D721Med (cell line): ENCODE results near the gene TMEM132E.
A peak's percentile ranks its signal among the peaks of the same experiment; 100 is the strongest.

Experiments used
- DNase-seq: peaks from one replicate; pipeline ENCODE4 v3.0.0; 2011; ENCODE audit warnings: low spot score; ENCODE audit not compliant: insufficient read length
- FAIRE-seq: peaks from 2 replicates; lab custom pipeline; 2011; peaks lifted over from hg19 to GRCh38; lab: Jason Lieb, UNC
- CTCF ChIP-seq: IDR thresholded peaks from 2 replicates; pipeline ENCODE4 v1.5.1; 2012; ENCODE audit warnings: mild to moderate bottlenecking, control low read depth; ENCODE audit not compliant: insufficient read depth; ENCODE audit errors: missing control alignments

The TMEM132E gene

DNA sequence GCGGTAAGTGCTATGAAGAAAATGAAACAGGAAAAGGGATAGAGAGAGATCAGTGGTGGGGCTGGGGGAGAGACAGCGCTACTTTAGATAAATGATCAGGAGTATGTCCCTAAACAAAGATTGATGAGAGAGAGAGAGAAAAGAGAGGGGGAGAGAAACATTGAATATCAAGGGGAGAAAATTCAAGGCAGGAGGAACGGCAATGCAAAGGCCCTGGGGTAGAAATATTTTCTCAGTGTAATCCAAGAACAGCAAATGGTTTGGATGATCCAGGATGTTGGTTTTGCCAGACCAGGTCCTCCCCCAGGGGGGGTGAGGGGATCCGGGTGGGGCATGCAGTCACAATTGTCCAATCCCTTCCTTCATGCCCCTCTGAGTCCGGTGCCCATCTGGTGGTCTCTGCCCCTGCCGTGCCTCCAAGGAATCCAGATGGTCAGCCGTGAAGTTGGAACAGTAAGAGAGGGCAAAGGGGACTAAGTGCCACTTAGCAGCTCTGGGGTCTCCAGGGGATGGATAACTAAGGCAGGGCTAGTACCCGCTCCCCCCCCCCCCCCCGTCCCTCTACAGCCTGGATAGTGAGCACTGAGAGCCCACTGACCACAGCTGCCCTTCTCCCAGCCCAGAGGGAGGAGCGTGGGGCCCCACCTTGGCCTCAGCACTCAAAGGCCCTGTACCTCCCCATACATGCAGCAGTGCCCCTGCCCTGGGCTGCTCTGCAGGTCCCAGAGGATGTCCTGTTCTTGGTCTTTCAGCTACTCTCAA, 43.7 kb downstream of the TMEM132E start:
- no peak for DNase-seq
- no peak for FAIRE-seq
- no peak for TF ChIP-seq CTCF

DNA sequence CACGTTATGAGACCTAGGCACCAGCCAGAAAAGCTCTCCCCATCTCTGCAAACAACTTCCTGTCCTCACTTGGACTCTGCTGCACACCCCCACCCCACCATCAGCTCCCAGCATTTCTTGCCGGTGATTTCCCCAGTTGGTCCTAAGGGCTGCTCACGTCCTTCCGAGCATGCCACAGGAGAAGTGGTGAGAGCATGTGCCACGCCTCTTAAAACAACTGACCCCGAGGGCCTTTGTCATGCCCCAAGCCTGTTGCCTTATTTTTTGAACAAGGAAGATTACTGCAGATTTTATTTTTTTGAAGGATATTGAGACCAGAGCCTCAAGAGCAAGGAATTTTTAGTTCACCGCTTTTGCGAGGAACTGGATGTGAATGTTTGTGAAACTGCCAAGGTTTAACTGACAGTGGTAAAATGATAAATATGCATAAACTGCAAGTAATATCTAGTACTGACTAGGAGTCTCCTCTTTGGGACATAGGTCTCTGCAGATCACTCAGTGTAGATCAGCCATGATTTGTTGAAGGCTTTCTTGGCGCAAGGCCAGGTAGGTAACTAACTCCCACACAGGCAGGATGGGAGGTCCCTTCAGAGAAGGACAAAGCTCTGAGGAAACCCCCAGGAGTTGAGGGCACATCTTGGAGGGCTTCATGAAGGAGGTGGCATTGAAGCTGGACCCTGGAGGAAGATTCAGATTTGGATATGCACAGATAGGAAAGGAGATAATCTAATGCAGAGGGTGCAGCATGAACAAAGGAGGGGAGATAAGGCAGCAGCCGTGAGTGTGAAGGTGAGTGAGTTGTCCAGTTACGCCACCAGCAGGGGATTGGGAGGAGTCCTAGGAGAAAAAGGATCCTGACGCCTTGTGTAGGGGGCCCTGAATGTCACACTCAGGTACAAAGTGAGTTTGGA, 44.7 kb downstream of the TMEM132E start:
- peak; percentile 21 for TF ChIP-seq CTCF
- DNase-seq (no peak), FAIRE-seq (no peak)

DNA sequence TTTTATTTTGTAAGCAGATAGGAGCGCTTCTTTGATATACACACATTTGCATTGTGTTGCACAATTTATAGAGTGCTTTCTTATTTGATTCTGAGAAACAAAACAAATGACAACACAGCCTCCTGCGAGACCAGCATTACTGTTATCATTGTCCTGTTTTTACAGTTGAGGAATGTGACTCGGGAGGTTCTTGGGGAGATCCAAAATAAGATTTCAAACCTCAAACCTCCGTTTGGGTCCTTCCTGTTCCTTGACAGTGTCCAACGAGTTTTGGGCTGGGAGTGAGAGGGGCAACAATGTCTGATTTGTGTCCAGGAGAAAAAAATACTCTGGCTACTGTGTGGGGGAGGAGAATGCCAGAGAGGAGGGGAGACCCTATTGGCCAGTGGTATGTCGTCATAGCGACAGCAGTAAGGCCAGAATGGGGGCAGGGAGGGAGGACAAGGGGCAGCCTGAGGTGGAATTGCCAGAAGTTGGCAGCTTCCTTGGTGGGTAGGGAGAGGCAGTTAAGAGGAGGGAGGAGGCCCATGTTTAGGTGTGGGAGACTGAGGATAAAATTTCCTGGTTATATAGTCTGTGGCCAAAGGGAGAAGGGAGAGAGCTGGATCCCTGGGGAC, 45.5 kb downstream of the TMEM132E start:
- TF ChIP-seq CTCF: no peak
- FAIRE-seq (no peak), DNase-seq (no peak)

DNA sequence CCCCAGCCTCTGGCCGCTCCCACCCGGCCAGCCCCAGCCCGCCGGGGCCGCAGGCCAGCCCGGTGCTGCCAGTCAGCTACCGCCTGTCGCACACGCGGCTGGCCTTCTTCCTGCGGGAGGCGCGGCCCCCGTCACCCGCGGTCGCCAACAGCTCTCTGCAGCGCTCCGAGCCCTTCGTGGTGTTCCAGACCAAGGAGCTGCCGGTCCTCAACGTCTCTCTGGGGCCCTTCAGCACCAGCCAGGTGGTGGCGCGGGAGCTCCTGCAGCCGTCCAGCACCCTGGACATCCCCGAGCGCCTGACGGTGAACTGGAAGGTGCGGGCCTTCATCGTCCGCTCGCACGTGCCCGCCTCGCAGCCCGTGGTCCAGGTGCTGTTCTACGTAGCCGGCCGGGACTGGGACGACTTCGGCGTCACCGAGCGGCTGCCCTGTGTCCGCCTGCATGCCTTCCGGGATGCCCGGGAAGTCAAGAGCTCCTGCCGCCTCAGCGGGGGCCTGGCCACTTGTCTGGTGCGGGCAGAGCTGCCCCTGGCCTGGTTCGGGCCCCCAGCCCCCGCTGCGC, 46.8 kb downstream of the TMEM132E start:
- DNase-seq (no peak), FAIRE-seq (no peak)
- TF ChIP-seq CTCF: no peak

DNA sequence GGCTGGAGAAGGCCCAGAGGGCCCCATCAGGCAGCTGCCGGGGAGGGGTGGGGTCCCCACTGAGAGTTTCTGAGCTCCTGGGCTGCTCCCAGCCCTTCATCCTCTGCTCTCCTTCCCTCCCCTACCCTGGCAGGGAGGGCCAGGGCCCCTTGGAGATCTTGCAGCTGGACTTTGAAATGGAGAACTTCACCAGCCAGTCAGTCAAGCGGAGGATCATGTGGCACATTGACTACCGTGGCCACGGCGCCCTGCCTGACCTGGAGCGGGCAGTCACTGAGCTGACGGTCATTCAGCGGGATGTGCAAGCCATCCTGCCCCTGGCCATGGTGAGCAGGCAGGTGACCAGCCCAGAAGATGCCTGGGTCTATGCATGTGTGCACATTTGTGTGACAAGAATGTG, 49.5 kb downstream of the TMEM132E start:
- no peak for TF ChIP-seq CTCF
- DNase-seq: no peak
- FAIRE-seq: no peak

DNA sequence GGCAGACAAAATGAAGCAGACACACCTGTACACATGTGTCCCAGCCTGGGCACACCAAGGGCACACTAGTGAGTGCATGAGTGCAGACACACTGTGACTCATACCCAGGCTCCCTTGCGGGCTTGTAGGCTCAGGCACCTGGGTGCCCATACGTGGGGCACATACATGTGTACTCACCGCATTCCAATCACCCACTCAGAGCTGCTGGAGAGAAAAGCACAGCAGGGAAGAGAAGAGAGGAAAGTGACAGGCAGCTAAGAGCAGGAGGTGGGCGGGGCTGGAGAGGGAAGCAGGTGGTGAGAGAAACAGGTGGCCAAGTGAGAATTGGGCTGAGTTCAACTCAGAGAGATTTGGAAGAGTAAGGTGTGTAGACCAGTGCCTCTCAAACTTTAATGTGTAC, 54.0 kb downstream of the TMEM132E start:
- no peak for TF ChIP-seq CTCF
- no peak for DNase-seq
- FAIRE-seq: no peak
